Occipital lobe (tissue), 2 donors: ENCODE measurements around the gene NKX6-2. TPM values are rescaled to one million over a fixed set of nuclear protein-coding genes. Genes with fewer than 3 reads are reported as not detected.

Source experiments
- DNase-seq: peaks from one replicate; lab custom pipeline; 2025; lab: John Stamatoyannopoulos, UW
- total RNA-seq: library from RNA; depleted of rRNA; stranded (reverse); fragments of >200 nt; gene quantifications from one replicate; pipeline ENCODE4 v1.2.3, GENCODE V29; 2014

Gene NKX6-2
- total RNA-seq, 1 donor from 2014 or later: not detected

GRCh38 chr10:132813001-132813401 is 27.1 kb upstream of the NKX6-2 start:
- DNase-seq: no peak

- DNase-seq: no peak
Observed at GRCh38 chr10:132812520-132812919, 26.6 kb upstream of the NKX6-2 start.

- DNase-seq: no peak
Observed at GRCh38 chr10:132811891-132812481, 26.0 kb upstream of the NKX6-2 start.

GRCh38 chr10:132810807-132811700 is 25.1 kb upstream of the NKX6-2 start:
- no peak for DNase-seq

GRCh38 chr10:132810141-132810806 is 24.3 kb upstream of the NKX6-2 start:
- no peak for DNase-seq

- no peak for DNase-seq
Observed at GRCh38 chr10:132809232-132810140, 23.5 kb upstream of the NKX6-2 start.

GRCh38 chr10:132808383-132809231 is 22.7 kb upstream of the NKX6-2 start:
- DNase-seq: no peak

GRCh38 chr10:132807621-132808049 is 21.7 kb upstream of the NKX6-2 start:
- no peak for DNase-seq

- DNase-seq: no peak
Observed at GRCh38 chr10:132806561-132807003, 20.6 kb upstream of the NKX6-2 start.

GRCh38 chr10:132806110-132806509 is 20.2 kb upstream of the NKX6-2 start:
- DNase-seq: no peak

- DNase-seq: no peak
Observed at GRCh38 chr10:132805599-132805998, 19.7 kb upstream of the NKX6-2 start.

- no peak for DNase-seq
Observed at GRCh38 chr10:132804785-132805426, 19.0 kb upstream of the NKX6-2 start.

GRCh38 chr10:132804287-132804686 is 18.3 kb upstream of the NKX6-2 start:
- no peak for DNase-seq

- DNase-seq: no peak
Observed at GRCh38 chr10:132803416-132804210, 17.7 kb upstream of the NKX6-2 start.

- no peak for DNase-seq
Observed at GRCh38 chr10:132802694-132803320, 16.9 kb upstream of the NKX6-2 start.

- DNase-seq: no peak
Observed at GRCh38 chr10:132802048-132802447, 16.1 kb upstream of the NKX6-2 start.

GRCh38 chr10:132799865-132800264 is 13.9 kb upstream of the NKX6-2 start:
- DNase-seq: no peak

GRCh38 chr10:132798876-132799275 is 12.9 kb upstream of the NKX6-2 start:
- no peak for DNase-seq
